ENCODE results near the gene GPR37L1. TPM values are rescaled to one million over a fixed set of nuclear protein-coding genes. Genes with fewer than 3 reads are reported as not detected.

GPR37L1 gene
- total and polyA plus RNA-seq, 2 of the 8 experiments (the other 6 are each of a cell fraction or from before 2014, with no cell fraction given): 0.13 to 0.23 TPM

Small RNAs within 50 kb of the gene (small RNA-seq; reads per million reads assigned to genes)
- not detected for gene CRIP1P3 (ENCODE audit: insufficient read depth)

Other genes with a start within 250 kb of the GPR37L1 start
- gene SHISA4, start 234.0 kb upstream of the GPR37L1 start, total RNA-seq (2021; fragmentation: NEBNext Ultra II Directional; extraction: Animal tissue kit (Norgen Biotek cat#: 25700)): 7.8 and 9.0 TPM in 2 replicates
- gene SHISA4, start 234.0 kb upstream of the GPR37L1 start, polyA plus RNA-seq (2011; rRNA removed): 28.9 and 36.0 TPM in 2 replicates
- 0.82 and 1.4 TPM in 2 replicates for gene LMOD1, start 176.4 kb upstream of the GPR37L1 start, total RNA-seq (2021; fragmentation: NEBNext Ultra II Directional; extraction: Animal tissue kit (Norgen Biotek cat#: 25700))
- gene LMOD1, start 176.4 kb upstream of the GPR37L1 start, polyA plus RNA-seq (2011; rRNA removed): 0.77 and 1.3 TPM in 2 replicates
- gene TIMM17A, start 167.4 kb upstream of the GPR37L1 start, total RNA-seq (2021; fragmentation: NEBNext Ultra II Directional; extraction: Animal tissue kit (Norgen Biotek cat#: 25700)): 54.3 and 57.1 TPM in 2 replicates
- gene TIMM17A, start 167.4 kb upstream of the GPR37L1 start, polyA plus RNA-seq (2011; rRNA removed): 15.9 and 30.3 TPM in 2 replicates
- gene RNPEP, start 140.3 kb upstream of the GPR37L1 start, total RNA-seq (2021; fragmentation: NEBNext Ultra II Directional; extraction: Animal tissue kit (Norgen Biotek cat#: 25700)): 45.2 and 51.1 TPM in 2 replicates
- 34.1 and 47.0 TPM in 2 replicates for gene RNPEP, start 140.3 kb upstream of the GPR37L1 start, polyA plus RNA-seq (2011; rRNA removed)
- 15.6 and 17.3 TPM in 2 replicates for gene ELF3, start 112.3 kb upstream of the GPR37L1 start, total RNA-seq (2021; fragmentation: NEBNext Ultra II Directional; extraction: Animal tissue kit (Norgen Biotek cat#: 25700))
- gene ELF3, start 112.3 kb upstream of the GPR37L1 start, polyA plus RNA-seq (2011; rRNA removed): 25.0 and 32.0 TPM in 2 replicates
- gene ARL8A, start 21.8 kb downstream of the GPR37L1 start, total RNA-seq (2021; fragmentation: NEBNext Ultra II Directional; extraction: Animal tissue kit (Norgen Biotek cat#: 25700)): 58.7 and 59.0 TPM in 2 replicates
- 40.3 and 41.7 TPM in 2 replicates for gene ARL8A, start 21.8 kb downstream of the GPR37L1 start, polyA plus RNA-seq (2011; rRNA removed)
- gene PTPN7, start 37.7 kb downstream of the GPR37L1 start, total RNA-seq (2021; fragmentation: NEBNext Ultra II Directional; extraction: Animal tissue kit (Norgen Biotek cat#: 25700)): not detected in 2 replicates
- 0.20 TPM in 2 replicates for gene PTPN7, start 37.7 kb downstream of the GPR37L1 start, polyA plus RNA-seq (2011; rRNA removed)
- gene LGR6, start 70.9 kb downstream of the GPR37L1 start, total RNA-seq (2021; fragmentation: NEBNext Ultra II Directional; extraction: Animal tissue kit (Norgen Biotek cat#: 25700)): 0.50 and 1.1 TPM in 2 replicates
- gene LGR6, start 70.9 kb downstream of the GPR37L1 start, polyA plus RNA-seq (2011; rRNA removed): 1.0 and 1.3 TPM in 2 replicates
- gene UBE2T, start 219.0 kb downstream of the GPR37L1 start, total RNA-seq (2021; fragmentation: NEBNext Ultra II Directional; extraction: Animal tissue kit (Norgen Biotek cat#: 25700)): 66.3 and 68.4 TPM in 2 replicates
- 122 and 206 TPM in 2 replicates for gene UBE2T, start 219.0 kb downstream of the GPR37L1 start, polyA plus RNA-seq (2011; rRNA removed)
- gene PPP1R12B, start 225.8 kb downstream of the GPR37L1 start, total RNA-seq (2021; fragmentation: NEBNext Ultra II Directional; extraction: Animal tissue kit (Norgen Biotek cat#: 25700)): 14.4 and 18.7 TPM in 2 replicates
- gene PPP1R12B, start 225.8 kb downstream of the GPR37L1 start, polyA plus RNA-seq (2011; rRNA removed): 7.9 and 18.6 TPM in 2 replicates